Prostate gland (tissue), 2 donors: ENCODE results near the gene PHIP.

Experiments
- POLR2A ChIP-seq: fragments of 450-650 bp; IDR thresholded peaks from one replicate; pipeline ENCODE4 v1.6.1; 2016; ENCODE audit warnings: antibody characterized with exemption, mild to moderate bottlenecking
- POLR2AphosphoS5 ChIP-seq: sonication (generic); formaldehyde crosslinking; IDR thresholded peaks from one replicate; pipeline ENCODE4 v1.6.1; 2017; ENCODE audit warnings: antibody characterized with exemption
- TF ChIP-seq, protein P1 (sequence below), 4 experiments: fragments of 200-600 bp in 2 of 4; fragments of 450-650 bp in 2 of 4; sonication (generic) in 2 of 4; IDR thresholded peaks; 1 replicate in 3 of 4; 2 replicates in 1 of 4; pipeline ENCODE4 v1.5.1; 2016 to 2019; ENCODE audit warnings: antibody characterized with exemption in 4 of 4, mild to moderate bottlenecking in 2 of 4, moderate library complexity in 2 of 4

DNA sequence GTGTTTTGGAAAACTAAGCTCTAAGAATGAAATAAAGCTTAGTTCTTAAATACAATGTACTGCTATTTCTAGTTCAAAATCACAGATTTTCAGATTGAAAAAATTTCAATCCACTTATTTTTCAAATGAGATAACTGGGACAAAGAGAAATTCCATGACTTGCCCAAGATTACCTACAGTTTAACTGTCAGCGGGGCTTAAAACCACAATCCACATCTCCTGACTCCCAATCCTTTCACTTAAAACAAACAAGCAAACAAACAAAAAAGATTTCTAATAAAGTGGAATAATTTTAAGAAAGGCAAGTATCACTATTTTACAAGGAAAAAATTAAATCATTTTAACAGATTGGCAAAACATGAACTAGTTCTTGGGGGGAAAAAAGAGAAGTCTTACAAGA lies 4.2 kb downstream of the PHIP start:
- no peak for TF ChIP-seq POLR2AphosphoS5
- TF ChIP-seq POLR2A = no peak
- TF ChIP-seq, protein P1, sequence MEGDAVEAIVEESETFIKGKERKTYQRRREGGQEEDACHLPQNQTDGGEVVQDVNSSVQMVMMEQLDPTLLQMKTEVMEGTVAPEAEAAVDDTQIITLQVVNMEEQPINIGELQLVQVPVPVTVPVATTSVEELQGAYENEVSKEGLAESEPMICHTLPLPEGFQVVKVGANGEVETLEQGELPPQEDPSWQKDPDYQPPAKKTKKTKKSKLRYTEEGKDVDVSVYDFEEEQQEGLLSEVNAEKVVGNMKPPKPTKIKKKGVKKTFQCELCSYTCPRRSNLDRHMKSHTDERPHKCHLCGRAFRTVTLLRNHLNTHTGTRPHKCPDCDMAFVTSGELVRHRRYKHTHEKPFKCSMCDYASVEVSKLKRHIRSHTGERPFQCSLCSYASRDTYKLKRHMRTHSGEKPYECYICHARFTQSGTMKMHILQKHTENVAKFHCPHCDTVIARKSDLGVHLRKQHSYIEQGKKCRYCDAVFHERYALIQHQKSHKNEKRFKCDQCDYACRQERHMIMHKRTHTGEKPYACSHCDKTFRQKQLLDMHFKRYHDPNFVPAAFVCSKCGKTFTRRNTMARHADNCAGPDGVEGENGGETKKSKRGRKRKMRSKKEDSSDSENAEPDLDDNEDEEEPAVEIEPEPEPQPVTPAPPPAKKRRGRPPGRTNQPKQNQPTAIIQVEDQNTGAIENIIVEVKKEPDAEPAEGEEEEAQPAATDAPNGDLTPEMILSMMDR (IDR thresholded peaks at IDR 0.05) = no peak
